A549 (cell line): ENCODE data around the gene SLC25A41. TPM values are rescaled to one million over a fixed set of nuclear protein-coding genes. Genes with fewer than 3 reads are reported as not detected.

Experiments used
- ATAC-seq, 2 experiments: fragments of 200-7000 bp in 1 of 2; fragments of >200 bp in 1 of 2; cut with Nextera tagmentation in 1 of 2; cut with Tn5 transposase in 1 of 2; 3 replicates each; pipeline versions ENCODE4 v1.8.0 to v1.9.1; 2018 to 2020; ENCODE audit warnings: mild to moderate bottlenecking in 1 of 2, moderate library complexity in 1 of 2
- CTCF ChIA-PET: fragments of 300-600 bp; sonication (Branson Sonifier 250); formaldehyde crosslinking; extraction: SDS; loops from one replicate; lab custom pipeline; 2021; ENCODE audit warnings: antibody characterized with exemption, inconsistent platforms; lab: Yijun Ruan, JAX
- POLR2A ChIA-PET: fragments of 350-600 bp; formaldehyde crosslinking; extraction: SDS; loops from one replicate; lab custom pipeline; 2021; ENCODE audit warnings: antibody characterized with exemption, inconsistent platforms; lab: Yijun Ruan, JAX
- DNase-seq, 2 experiments: peaks; one replicate each; pipeline versions ENCODE4 v3.0.0 to v3.0.0-alpha.2; 2011 to 2016; ENCODE audit warnings: low read depth in 1 of 2, low spot score in 1 of 2
- FAIRE-seq: peaks from 2 replicates; lab custom pipeline; 2011; peaks lifted over from hg19 to GRCh38; lab: Jason Lieb, UNC
- H3K27ac ChIP-seq, 2 experiments: fragments of >200 bp; sonication (Bioruptor Twin); formaldehyde crosslinking; 3 replicates each; pipeline ENCODE4 v1.5.1; 2016 to 2017
- H3K4me1 ChIP-seq: fragments of >200 bp; sonication (Bioruptor Twin); formaldehyde crosslinking; 3 replicates; pipeline ENCODE4 v1.6.1; 2016
- H3K4me2 ChIP-seq: fragments of >200 bp; sonication (Bioruptor Twin); formaldehyde crosslinking; 3 replicates; pipeline ENCODE4 v1.6.1; 2016
- H3K4me3 ChIP-seq: fragments of >200 bp; sonication (Bioruptor Twin); formaldehyde crosslinking; 3 replicates; pipeline ENCODE4 v1.5.1; 2016
- H3K9me3 ChIP-seq: fragments of >200 bp; sonication (Bioruptor Twin); formaldehyde crosslinking; 3 replicates; pipeline ENCODE4 v1.6.1; 2016
- BHLHE40 ChIP-seq: IDR thresholded peaks from 2 replicates; pipeline ENCODE4 v1.6.1; 2012; ENCODE audit warnings: low read depth, low read length, inconsistent platforms
- CBX8 ChIP-seq: fragments of 200-600 bp; sonication (generic); IDR thresholded peaks from 2 replicates; pipeline ENCODE4 v1.6.1; 2016
- CHD2 ChIP-seq: fragments of 150-350 bp; IDR thresholded peaks from 2 replicates; pipeline ENCODE4 v1.6.1; 2014; ENCODE audit warnings: low read length; ENCODE audit not compliant: partially characterized antibody
- CTCF ChIP-seq: fragments of >200 bp; sonication (Bioruptor Twin); formaldehyde crosslinking; IDR thresholded peaks from 3 replicates; pipeline ENCODE4 v1.5.1; 2016
- E2F6 ChIP-seq: IDR thresholded peaks from 2 replicates; pipeline ENCODE4 v1.6.1; 2012; ENCODE audit warnings: low read depth, borderline replicate concordance
- EHF ChIP-seq: fragments of 250-450 bp; sonication (Bioruptor Pico); IDR thresholded peaks from 2 replicates; pipeline ENCODE4 v1.5.0; 2020; ENCODE audit warnings: mild to moderate bottlenecking
- EP300 ChIP-seq, 2 experiments: fragments of >200 bp; sonication (Bioruptor Twin); formaldehyde crosslinking; IDR thresholded peaks; 2 replicates in 1 of 2; 3 replicates in 1 of 2; pipeline ENCODE4 v1.6.1; 2016 to 2017
- ESRRA ChIP-seq: fragments of 150-350 bp; IDR thresholded peaks from 2 replicates; pipeline ENCODE4 v1.6.1; 2014; ENCODE audit warnings: mild to moderate bottlenecking, low read length, borderline replicate concordance
- FOSL2 ChIP-seq, 2 experiments: fragments of 450-650 bp in 1 of 2; fragments of >200 bp in 1 of 2; sonication (Bioruptor Twin) in 1 of 2; formaldehyde crosslinking; IDR thresholded peaks; 2 replicates each; pipeline versions ENCODE4 v1.5.0 to v1.6.1; 2016 to 2020; ENCODE audit warnings: mild to moderate bottlenecking in 1 of 2, moderate library complexity in 1 of 2
- FOXS1 ChIP-seq: fragments of 250-450 bp; sonication (Bioruptor Pico); IDR thresholded peaks from 2 replicates; pipeline ENCODE4 v1.5.0; 2020; ENCODE audit warnings: mild to moderate bottlenecking, moderate library complexity
- HOXB13 ChIP-seq: fragments of 250-450 bp; sonication (Bioruptor Pico); IDR thresholded peaks from 2 replicates; pipeline ENCODE4 v1.5.0; 2020; ENCODE audit warnings: low read depth, mild to moderate bottlenecking, moderate library complexity
- JUNB ChIP-seq: fragments of >200 bp; sonication (Bioruptor Twin); formaldehyde crosslinking; IDR thresholded peaks from 2 replicates; pipeline ENCODE4 v1.6.1; 2016
- KDM1A ChIP-seq: fragments of 200-600 bp; sonication (generic); IDR thresholded peaks from 2 replicates; pipeline ENCODE4 v1.6.1; 2016; ENCODE audit warnings: low read depth, mild to moderate bottlenecking
- MAFK ChIP-seq: fragments of 450-650 bp; IDR thresholded peaks from 2 replicates; pipeline ENCODE4 v1.6.1; 2014; ENCODE audit not compliant: partially characterized antibody
- MAX ChIP-seq: IDR thresholded peaks from 2 replicates; pipeline ENCODE4 v1.6.1; 2012
- MAZ ChIP-seq: fragments of 150-350 bp; IDR thresholded peaks from 2 replicates; pipeline ENCODE4 v1.6.1; 2014; ENCODE audit warnings: antibody characterized with exemption, low read depth, low read length, borderline replicate concordance
- NFE2L2 ChIP-seq: fragments of 150-350 bp; conservative IDR thresholded peaks from 2 replicates; pipeline ENCODE4 v1.6.1; 2014; ENCODE audit warnings: low read length
- NPAS2 ChIP-seq: fragments of 250-450 bp; sonication (Bioruptor Pico); IDR thresholded peaks from 2 replicates; pipeline ENCODE4 v1.8.0; 2022; ENCODE audit warnings: mild to moderate bottlenecking, moderate library complexity, borderline replicate concordance
- NR3C1 ChIP-seq: fragments of >200 bp; sonication (Bioruptor Twin); formaldehyde crosslinking; IDR thresholded peaks from 3 replicates; pipeline ENCODE4 v1.6.1; 2017
- PHF8 ChIP-seq: fragments of 200-600 bp; sonication (generic); IDR thresholded peaks from 2 replicates; pipeline ENCODE4 v1.6.1; 2016; ENCODE audit warnings: low read depth, mild to moderate bottlenecking, antibody characterized with exemption, moderate library complexity, borderline replicate concordance
- POLR2A ChIP-seq: IDR thresholded peaks from 2 replicates; pipeline ENCODE4 v1.6.1; 2012; ENCODE audit warnings: mild to moderate bottlenecking, low read length
- RAD21 ChIP-seq, 2 experiments: fragments of >200 bp in 1 of 2; sonication (Bioruptor Twin) in 1 of 2; formaldehyde crosslinking in 1 of 2; IDR thresholded peaks in 1 of 2; conservative IDR thresholded peaks in 1 of 2; 2 replicates in 1 of 2; 3 replicates in 1 of 2; pipeline ENCODE4 v1.6.1; 2012 to 2018; ENCODE audit warnings: inconsistent platforms in 1 of 2
- RCOR1 ChIP-seq: fragments of 150-350 bp; IDR thresholded peaks from 2 replicates; pipeline ENCODE4 v1.6.1; 2014; ENCODE audit warnings: antibody characterized with exemption, low read length, low read depth
- RNF2 ChIP-seq: fragments of 200-600 bp; sonication (generic); IDR thresholded peaks from 2 replicates; pipeline ENCODE4 v1.6.1; 2016; ENCODE audit warnings: low read depth, mild to moderate bottlenecking, antibody characterized with exemption, moderate library complexity, borderline replicate concordance
- SMC3 ChIP-seq: fragments of >200 bp; sonication (Bioruptor Twin); formaldehyde crosslinking; IDR thresholded peaks from 3 replicates; pipeline ENCODE4 v1.6.1; 2018; ENCODE audit warnings: inconsistent platforms
- ZFP36 ChIP-seq: fragments of 450-650 bp; IDR thresholded peaks from 2 replicates; pipeline ENCODE4 v1.6.1; 2014; ENCODE audit warnings: borderline replicate concordance; ENCODE audit not compliant: partially characterized antibody
- ZNF302 ChIP-seq: fragments of 250-450 bp; sonication (Bioruptor Pico); IDR thresholded peaks from 2 replicates; pipeline ENCODE4 v1.9.0; 2021; ENCODE audit warnings: inconsistent platforms, mild to moderate bottlenecking, moderate library complexity
- WGBS: methylation state at CpG from one replicate; pipeline ENCODE4 v1.1.6; 2017; ENCODE audit errors: missing lambda C conversion rate; 5-methylcytosine and 5-hydroxymethylcytosine counted together
- polyA plus RNA-seq, 4 experiments: library from polyadenylated mRNA; depleted of rRNA in 3 of 4; stranded (reverse); fragments of >200 nt; fragmentation: RNase III in 1 of 4; extraction: RNeasy Plus Mini Kit Qiagen cat#74134 plus additional on column Dnase treatment in 1 of 4; gene quantifications; 2 replicates in 3 of 4; 3 replicates in 1 of 4; pipeline ENCODE4 v1.2.3, GENCODE V29; 2011 to 2017
- TF ChIP-seq, protein P1 (sequence below): fragments of 250-450 bp; sonication (Bioruptor Pico); IDR thresholded peaks from 2 replicates; pipeline ENCODE4 v1.5.0; 2020; ENCODE audit warnings: low read depth, mild to moderate bottlenecking, moderate library complexity
- TF ChIP-seq, protein P2 (sequence below): IDR thresholded peaks from 2 replicates; pipeline ENCODE4 v1.6.1; 2012
- TF ChIP-seq, protein P3 (sequence below): fragments of 200-600 bp; sonication (generic); IDR thresholded peaks from 2 replicates; pipeline ENCODE4 v1.6.1; 2016; ENCODE audit warnings: antibody characterized with exemption, mild to moderate bottlenecking, moderate library complexity

Gene SLC25A41
- polyA plus RNA-seq, 2 of the 4 experiments (the other 2 are of a cell fraction) = 0.09 to 0.26 TPM

- DNase-seq (no peak), ATAC-seq (no peak), FAIRE-seq (no peak)
- TF ChIP-seq FOSL2 (IDR thresholded peaks at IDR 0.05) = no peak
- no peak for TF ChIP-seq FOSL2 (CRISPR knock-in tag; IDR thresholded peaks at IDR 0.05)
- no peak for TF ChIP-seq NFE2L2
- TF ChIP-seq MAZ = no peak
- no peak for TF ChIP-seq CTCF
- TF ChIP-seq KDM1A = no peak
- no peak for TF ChIP-seq EP300 (IDR thresholded peaks at IDR 0.05)
- TF ChIP-seq MAX = no peak
- no peak for TF ChIP-seq NR3C1
- no peak for TF ChIP-seq RNF2
- TF ChIP-seq, protein P1, sequence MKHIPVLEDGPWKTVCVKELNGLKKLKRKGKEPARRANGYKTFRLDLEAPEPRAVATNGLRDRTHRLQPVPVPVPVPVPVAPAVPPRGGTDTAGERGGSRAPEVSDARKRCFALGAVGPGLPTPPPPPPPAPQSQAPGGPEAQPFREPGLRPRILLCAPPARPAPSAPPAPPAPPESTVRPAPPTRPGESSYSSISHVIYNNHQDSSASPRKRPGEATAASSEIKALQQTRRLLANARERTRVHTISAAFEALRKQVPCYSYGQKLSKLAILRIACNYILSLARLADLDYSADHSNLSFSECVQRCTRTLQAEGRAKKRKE (CRISPR knock-in tag) = no peak
- no peak for TF ChIP-seq RAD21 (conservative IDR thresholded peaks at IDR 0.05 in 1 of 2, IDR thresholded peaks at IDR 0.05 in 1 of 2)
- no peak for TF ChIP-seq ZNF302
- TF ChIP-seq, protein P2, sequence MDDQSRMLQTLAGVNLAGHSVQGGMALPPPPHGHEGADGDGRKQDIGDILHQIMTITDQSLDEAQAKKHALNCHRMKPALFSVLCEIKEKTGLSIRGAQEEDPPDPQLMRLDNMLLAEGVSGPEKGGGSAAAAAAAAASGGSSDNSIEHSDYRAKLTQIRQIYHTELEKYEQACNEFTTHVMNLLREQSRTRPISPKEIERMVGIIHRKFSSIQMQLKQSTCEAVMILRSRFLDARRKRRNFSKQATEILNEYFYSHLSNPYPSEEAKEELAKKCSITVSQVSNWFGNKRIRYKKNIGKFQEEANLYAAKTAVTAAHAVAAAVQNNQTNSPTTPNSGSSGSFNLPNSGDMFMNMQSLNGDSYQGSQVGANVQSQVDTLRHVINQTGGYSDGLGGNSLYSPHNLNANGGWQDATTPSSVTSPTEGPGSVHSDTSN = no peak
- TF ChIP-seq EHF (CRISPR knock-in tag) = no peak
- TF ChIP-seq MAFK = no peak
- no peak for TF ChIP-seq RCOR1
- no peak for TF ChIP-seq CHD2
- TF ChIP-seq BHLHE40 = no peak
- TF ChIP-seq ESRRA = no peak
- ChIA-PET POLR2A (no interaction called here), CTCF (no interaction called here)
- Histone ChIP-seq H3K27ac (no peak overlapping the region), H3K9me3 (no peaks in the 10 kb centered on the region; the same call in 2 of the 3 replicates), H3K4me1 (no peaks in the 10 kb centered on the region), H3K4me3 (no peak overlapping the region), H3K4me2 (no peak overlapping the region)
- WGBS = 91% methylated on average over 2 of the region's 2 CpGs
These were observed 19.3 kb upstream of the SLC25A41 start for GRCh38 chr19:6452899-6453298.

DNA sequence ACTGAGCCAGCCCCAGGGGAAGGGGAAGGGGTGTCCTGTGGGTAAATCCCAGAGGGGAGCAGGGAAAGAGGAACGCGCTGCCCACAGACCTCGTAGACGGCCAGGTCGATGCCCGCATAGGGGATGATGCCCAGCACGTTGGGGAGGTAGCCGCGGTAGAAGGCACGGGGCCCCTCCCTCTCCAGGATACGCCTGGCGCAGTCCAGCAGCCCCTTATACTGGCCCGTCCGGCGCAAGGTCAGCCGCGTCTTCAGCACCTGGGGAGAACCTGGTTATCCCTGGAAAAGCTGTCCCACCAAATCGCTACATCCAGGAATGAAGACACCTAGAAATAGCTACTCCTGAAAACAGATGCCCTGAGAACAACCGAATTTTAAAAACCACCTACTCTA, 18.7 kb upstream of the SLC25A41 start:
- no peak for DNase-seq
- POLR2A ChIA-PET = no interaction called here
- H3K4me2 ChIP-seq = no peak overlapping the region
- H3K27ac ChIP-seq = no peak overlapping the region
- no peak for ATAC-seq
- H3K4me1 ChIP-seq = no peaks in the 10 kb centered on the region
- no peak for FAIRE-seq
- H3K9me3 ChIP-seq = no peaks in the 10 kb centered on the region; the same call in 2 of the 3 replicates
- no peak for TF ChIP-seq FOXS1 (CRISPR knock-in tag)
- no peak for TF ChIP-seq NPAS2
- no peak for TF ChIP-seq SMC3
- no peak for TF ChIP-seq PHF8
- TF ChIP-seq CTCF = no peak
- TF ChIP-seq, protein P3, sequence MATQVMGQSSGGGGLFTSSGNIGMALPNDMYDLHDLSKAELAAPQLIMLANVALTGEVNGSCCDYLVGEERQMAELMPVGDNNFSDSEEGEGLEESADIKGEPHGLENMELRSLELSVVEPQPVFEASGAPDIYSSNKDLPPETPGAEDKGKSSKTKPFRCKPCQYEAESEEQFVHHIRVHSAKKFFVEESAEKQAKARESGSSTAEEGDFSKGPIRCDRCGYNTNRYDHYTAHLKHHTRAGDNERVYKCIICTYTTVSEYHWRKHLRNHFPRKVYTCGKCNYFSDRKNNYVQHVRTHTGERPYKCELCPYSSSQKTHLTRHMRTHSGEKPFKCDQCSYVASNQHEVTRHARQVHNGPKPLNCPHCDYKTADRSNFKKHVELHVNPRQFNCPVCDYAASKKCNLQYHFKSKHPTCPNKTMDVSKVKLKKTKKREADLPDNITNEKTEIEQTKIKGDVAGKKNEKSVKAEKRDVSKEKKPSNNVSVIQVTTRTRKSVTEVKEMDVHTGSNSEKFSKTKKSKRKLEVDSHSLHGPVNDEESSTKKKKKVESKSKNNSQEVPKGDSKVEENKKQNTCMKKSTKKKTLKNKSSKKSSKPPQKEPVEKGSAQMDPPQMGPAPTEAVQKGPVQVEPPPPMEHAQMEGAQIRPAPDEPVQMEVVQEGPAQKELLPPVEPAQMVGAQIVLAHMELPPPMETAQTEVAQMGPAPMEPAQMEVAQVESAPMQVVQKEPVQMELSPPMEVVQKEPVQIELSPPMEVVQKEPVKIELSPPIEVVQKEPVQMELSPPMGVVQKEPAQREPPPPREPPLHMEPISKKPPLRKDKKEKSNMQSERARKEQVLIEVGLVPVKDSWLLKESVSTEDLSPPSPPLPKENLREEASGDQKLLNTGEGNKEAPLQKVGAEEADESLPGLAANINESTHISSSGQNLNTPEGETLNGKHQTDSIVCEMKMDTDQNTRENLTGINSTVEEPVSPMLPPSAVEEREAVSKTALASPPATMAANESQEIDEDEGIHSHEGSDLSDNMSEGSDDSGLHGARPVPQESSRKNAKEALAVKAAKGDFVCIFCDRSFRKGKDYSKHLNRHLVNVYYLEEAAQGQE = no peak
- no peak for TF ChIP-seq POLR2A
- TF ChIP-seq HOXB13 (CRISPR knock-in tag) = no peak
- TF ChIP-seq ZFP36 = no peak
- TF ChIP-seq CBX8 = no peak
- no peak for TF ChIP-seq E2F6
- TF ChIP-seq JUNB = no peak
- TF ChIP-seq, all 56 proteins: peak for 0
- WGBS = 95% methylated on average over 18 of the region's 19 CpGs
- CTCF ChIA-PET = no interaction called here
- no peak overlapping the region for H3K4me3 ChIP-seq
